HG03558 (cell line): ENCODE measurements around the gene NFATC1.

Experiments used
- ATAC-seq: cut with Tn5 transposase; IDR thresholded peaks from one replicate; pipeline ENCODE4 v1.9.1; 2021; ENCODE audit warnings: moderate number of reproducible peaks; ENCODE audit not compliant: unreplicated experiment; ENCODE audit errors: extremely low read depth

NFATC1 gene

GRCh38 chr18:79402977-79403722 is 7.4 kb downstream of the NFATC1 start:
- ATAC-seq = no peak

- ATAC-seq = no peak
Measured at GRCh38 chr18:79403723-79404566, 8.2 kb downstream of the NFATC1 start.

- ATAC-seq = no peak
Measured at GRCh38 chr18:79404567-79404910, 8.8 kb downstream of the NFATC1 start.

- ATAC-seq = no peak
Measured at GRCh38 chr18:79405019-79405780, 9.5 kb downstream of the NFATC1 start.

- ATAC-seq = peak; percentile 40
Measured at GRCh38 chr18:79405781-79406575, 10.2 kb downstream of the NFATC1 start.

- ATAC-seq = no peak
Measured at GRCh38 chr18:79406708-79407107, 11.0 kb downstream of the NFATC1 start.

GRCh38 chr18:79409313-79409712 is 13.6 kb downstream of the NFATC1 start:
- ATAC-seq = no peak

GRCh38 chr18:79410171-79410641 is 14.5 kb downstream of the NFATC1 start:
- no peak for ATAC-seq

GRCh38 chr18:79410731-79411613 is 15.2 kb downstream of the NFATC1 start:
- ATAC-seq = no peak

GRCh38 chr18:79411614-79412526 is 16.1 kb downstream of the NFATC1 start:
- ATAC-seq = no peak

- ATAC-seq = no peak
Measured at GRCh38 chr18:79413025-79413424, 17.3 kb downstream of the NFATC1 start.

GRCh38 chr18:79413426-79413825 is 17.7 kb downstream of the NFATC1 start:
- no peak for ATAC-seq

- no peak for ATAC-seq
Measured at GRCh38 chr18:79413901-79414300, 18.2 kb downstream of the NFATC1 start.

- no peak for ATAC-seq
Measured at GRCh38 chr18:79416022-79416676, 20.4 kb downstream of the NFATC1 start.

- no peak for ATAC-seq
Measured at GRCh38 chr18:79416677-79417052, 20.9 kb downstream of the NFATC1 start.

- ATAC-seq = no peak
Measured at GRCh38 chr18:79418236-79418635, 22.5 kb downstream of the NFATC1 start.

GRCh38 chr18:79418642-79419041 is 22.9 kb downstream of the NFATC1 start:
- no peak for ATAC-seq
